Hematopoietic multipotent progenitor cell treated with erythropoietin and hydrocortisone succinate and interleukin-3 and kit ligand, for 8 days (in vitro differentiated cells): ENCODE measurements around the gene NEBL.
A peak's percentile ranks its signal among the peaks of the same experiment; 100 is the strongest.

ENCODE experiments used
- DNase-seq: peaks from one replicate; pipeline ENCODE4 v3.0.0-alpha.2; 2015

The NEBL gene

GRCh38 chr10:20858292-20859124 is 38.6 kb downstream of the NEBL start:
- peak; percentile 14 for DNase-seq

DNA sequence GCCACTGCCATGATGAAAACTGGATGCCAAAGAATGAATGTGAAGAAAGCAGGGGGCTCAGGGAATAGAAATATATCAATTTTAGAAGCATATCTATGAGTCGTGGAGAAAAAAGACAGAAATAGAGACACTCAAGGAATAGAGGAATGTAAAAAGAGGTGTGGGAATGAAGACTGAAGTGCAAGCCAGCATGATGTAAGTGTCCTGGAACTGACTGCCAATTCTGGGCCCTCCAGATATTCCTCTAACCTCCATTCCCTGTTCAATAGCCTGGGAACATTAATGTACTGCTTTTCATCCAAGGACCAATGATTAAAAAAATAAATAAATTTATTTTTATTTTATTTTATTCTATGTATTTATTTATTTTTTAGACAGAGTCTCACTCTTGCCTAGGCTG is 40.6 kb downstream of the NEBL start:
- DNase-seq = no peak

DNA sequence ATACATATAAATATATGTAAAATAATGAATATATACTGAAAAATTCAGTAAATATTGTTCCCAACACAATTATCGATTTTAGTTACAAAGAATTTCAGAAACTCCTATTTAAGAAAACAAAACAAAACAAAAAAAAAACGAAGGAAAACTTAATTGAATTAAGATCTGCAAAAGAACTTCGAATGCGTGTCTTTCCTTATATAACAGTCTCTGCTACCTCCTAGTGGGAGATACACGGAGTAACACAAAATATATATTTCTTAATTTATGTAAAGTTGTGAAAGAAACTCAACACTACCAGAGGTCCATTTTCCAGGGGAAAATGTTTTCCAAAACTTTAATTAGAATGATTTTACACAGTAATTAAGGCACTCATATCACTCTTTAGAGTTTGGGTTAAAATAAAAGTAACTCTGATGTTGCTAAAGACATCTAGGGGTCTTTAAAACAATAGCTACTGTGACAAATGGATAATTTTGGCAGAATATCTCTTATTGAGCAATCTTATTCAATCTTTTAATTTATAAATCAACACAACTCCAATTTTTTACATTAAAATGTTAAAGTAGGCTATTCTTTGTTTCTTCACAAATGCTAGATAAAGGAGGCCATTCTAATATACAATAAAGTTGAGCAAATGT is 41.6 kb downstream of the NEBL start:
- DNase-seq = peak; percentile 36

GRCh38 chr10:20853276-20853675 is 43.8 kb downstream of the NEBL start:
- DNase-seq = no peak

- no peak for DNase-seq
Observed at GRCh38 chr10:20852303-20852702, 44.8 kb downstream of the NEBL start.

- no peak for DNase-seq
Observed at GRCh38 chr10:20847512-20847911, 49.6 kb downstream of the NEBL start.

GRCh38 chr10:20846263-20846662 is 50.8 kb downstream of the NEBL start:
- no peak for DNase-seq

- no peak for DNase-seq
Observed at GRCh38 chr10:20841419-20841818, 55.7 kb downstream of the NEBL start.

GRCh38 chr10:20839910-20840309 is 57.2 kb downstream of the NEBL start:
- no peak for DNase-seq

- DNase-seq = no peak
Observed at GRCh38 chr10:20839141-20839540, 58.0 kb downstream of the NEBL start.

GRCh38 chr10:20836401-20836800 is 60.7 kb downstream of the NEBL start:
- DNase-seq = no peak

GRCh38 chr10:20835335-20835734 is 61.8 kb downstream of the NEBL start:
- no peak for DNase-seq

- DNase-seq = no peak
Observed at GRCh38 chr10:20834825-20835224, 62.3 kb downstream of the NEBL start.

DNA sequence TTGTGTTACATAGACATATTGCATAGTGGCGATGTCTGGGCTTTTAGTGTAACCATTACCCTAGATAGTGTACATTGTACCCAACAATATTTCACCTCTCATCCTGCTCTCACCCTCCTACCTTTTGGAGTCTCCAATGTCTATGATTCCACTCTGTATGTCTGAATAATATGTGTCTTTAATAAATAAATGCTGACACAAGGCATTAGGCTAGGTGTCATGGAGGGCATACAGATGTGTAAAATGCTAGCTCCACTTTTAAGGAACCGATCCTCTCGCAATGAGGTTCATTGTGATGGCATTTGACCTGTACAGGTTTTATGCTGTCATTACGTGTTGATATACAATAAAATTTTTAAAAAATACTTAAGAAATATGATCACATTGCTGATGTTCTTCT is 74.3 kb downstream of the NEBL start:
- no peak for DNase-seq

GRCh38 chr10:20817646-20818045 is 79.5 kb downstream of the NEBL start:
- DNase-seq = no peak

GRCh38 chr10:20817116-20817515 is 80.0 kb downstream of the NEBL start:
- DNase-seq = no peak

- no peak for DNase-seq
Observed at GRCh38 chr10:20814116-20814515, 83.0 kb downstream of the NEBL start.

- DNase-seq = no peak
Observed at GRCh38 chr10:20811131-20811530, 86.0 kb downstream of the NEBL start.

GRCh38 chr10:20809631-20810030 is 87.5 kb downstream of the NEBL start:
- DNase-seq = no peak

GRCh38 chr10:20806487-20806886 is 90.6 kb downstream of the NEBL start:
- no peak for DNase-seq

GRCh38 chr10:20797290-20797689 is 99.8 kb downstream of the NEBL start:
- no peak for DNase-seq

GRCh38 chr10:20795391-20795790 is 101.7 kb downstream of the NEBL start:
- DNase-seq = no peak

GRCh38 chr10:20785174-20785573 is 111.9 kb downstream of the NEBL start:
- DNase-seq = no peak

DNA sequence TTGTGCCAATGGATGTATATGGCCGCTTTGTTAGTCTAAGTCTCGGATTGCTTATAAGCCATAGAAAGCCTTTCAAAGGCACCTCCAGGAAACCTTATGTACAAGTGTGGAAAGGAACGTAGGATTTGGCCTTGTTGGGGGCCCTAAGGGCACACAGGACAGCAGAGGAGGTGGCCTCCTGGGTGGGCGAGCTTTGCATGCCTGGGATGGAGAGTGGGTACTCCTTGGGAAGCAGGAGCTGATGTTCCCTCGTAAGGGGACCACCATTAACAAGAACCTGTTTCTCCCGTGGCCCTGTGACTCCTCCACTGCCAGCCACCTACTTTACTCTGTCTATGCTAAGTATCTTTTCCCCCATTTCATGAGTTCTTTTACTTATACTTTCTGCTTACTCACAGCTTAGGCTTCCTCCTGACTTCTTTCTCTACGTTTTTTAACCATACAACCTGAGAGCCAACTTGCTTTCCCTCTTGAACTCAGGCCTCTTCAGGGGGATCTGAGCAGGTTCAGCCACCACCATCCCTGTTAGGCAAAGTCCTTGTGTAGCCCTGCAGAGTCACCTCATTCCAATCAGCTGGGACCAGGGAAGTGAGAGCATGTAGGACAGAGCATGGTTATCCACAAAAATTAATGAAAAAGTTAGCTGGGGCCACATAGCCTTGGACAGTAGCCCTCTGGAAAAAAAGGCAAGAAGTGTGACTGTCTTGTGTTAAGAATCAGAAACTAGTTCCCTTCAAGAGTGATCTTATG is 118.9 kb downstream of the NEBL start:
- no peak for DNase-seq
